GM12892 (cell line): Measurements from ENCODE around the gene AFG3L2.

Source experiments
- DNase-seq: peaks from one replicate; pipeline ENCODE4 v3.0.0; 2011; ENCODE audit not compliant: insufficient read length
- FAIRE-seq: peaks from 2 replicates; lab custom pipeline; 2011; peaks lifted over from hg19 to GRCh38; lab: Jason Lieb, UNC
- POLR2A ChIP-seq: IDR thresholded peaks from 2 replicates; pipeline ENCODE4 v1.6.1; 2011; ENCODE audit warnings: low read depth, low read length, control low read depth
- POLR2AphosphoS5 ChIP-seq: IDR thresholded peaks from 2 replicates; pipeline ENCODE4 v1.6.1; 2011; ENCODE audit warnings: low read depth, low read length, control low read depth
- TAF1 ChIP-seq: IDR thresholded peaks from 2 replicates; pipeline ENCODE4 v1.6.1; 2011; ENCODE audit warnings: low read depth, mild to moderate bottlenecking, control low read depth, low read length, borderline replicate concordance

AFG3L2 gene

DNA sequence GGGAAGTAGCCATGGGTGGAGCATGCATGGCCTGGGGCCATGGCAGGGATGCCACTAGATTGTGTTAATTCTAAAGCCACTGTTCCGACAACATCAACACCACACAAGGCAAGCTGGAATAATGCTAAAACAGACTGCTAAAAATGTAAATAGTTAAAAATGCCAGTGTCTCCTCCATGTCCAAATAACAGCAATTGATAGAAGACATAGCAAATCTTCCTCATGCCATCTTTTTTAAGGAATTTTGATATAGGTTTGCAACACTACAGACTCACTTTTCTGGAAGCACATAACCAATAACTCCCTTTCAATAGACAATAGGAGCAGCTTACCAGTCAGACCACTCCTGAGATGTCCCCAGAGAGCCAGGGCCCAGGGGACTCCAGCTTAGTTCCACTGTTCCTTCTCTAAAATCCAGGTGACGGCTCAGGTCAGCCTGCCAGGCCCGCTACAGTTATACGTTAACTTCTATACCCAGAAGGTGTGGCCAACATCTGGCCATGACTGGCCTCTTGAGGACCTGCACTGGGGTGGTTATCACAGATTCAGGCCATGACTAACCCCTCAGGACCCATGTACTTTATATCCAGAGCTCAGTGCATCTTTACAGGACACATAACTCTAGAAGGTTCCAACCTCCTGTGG is 48.7 kb downstream of the AFG3L2 start:
- TF ChIP-seq POLR2AphosphoS5 (no peak), TAF1 (no peak), POLR2A (no peak)
- FAIRE-seq = no peak
- no peak for DNase-seq

GRCh38 chr18:12327510-12328178 is 49.4 kb downstream of the AFG3L2 start:
- no peak for FAIRE-seq
- DNase-seq = peak; percentile 66
- TF ChIP-seq POLR2AphosphoS5 (no peak), POLR2A (0 out of 2 replicates have a peak, but pooled peaks have one; percentile 10)

- TF ChIP-seq TAF1 = no peak
- TF ChIP-seq POLR2AphosphoS5 = no peak; the same call in 1 of the 2 replicates
- TF ChIP-seq POLR2A = no peak
- FAIRE-seq = no peak
- no peak for DNase-seq
Measured at GRCh38 chr18:12326711-12327460, 50.1 kb downstream of the AFG3L2 start.

GRCh38 chr18:12325726-12326245 is 51.2 kb downstream of the AFG3L2 start:
- no peak for DNase-seq
- no peak for TF ChIP-seq TAF1
- TF ChIP-seq POLR2A = no peak
- no peak for TF ChIP-seq POLR2AphosphoS5
- FAIRE-seq = no peak

DNA sequence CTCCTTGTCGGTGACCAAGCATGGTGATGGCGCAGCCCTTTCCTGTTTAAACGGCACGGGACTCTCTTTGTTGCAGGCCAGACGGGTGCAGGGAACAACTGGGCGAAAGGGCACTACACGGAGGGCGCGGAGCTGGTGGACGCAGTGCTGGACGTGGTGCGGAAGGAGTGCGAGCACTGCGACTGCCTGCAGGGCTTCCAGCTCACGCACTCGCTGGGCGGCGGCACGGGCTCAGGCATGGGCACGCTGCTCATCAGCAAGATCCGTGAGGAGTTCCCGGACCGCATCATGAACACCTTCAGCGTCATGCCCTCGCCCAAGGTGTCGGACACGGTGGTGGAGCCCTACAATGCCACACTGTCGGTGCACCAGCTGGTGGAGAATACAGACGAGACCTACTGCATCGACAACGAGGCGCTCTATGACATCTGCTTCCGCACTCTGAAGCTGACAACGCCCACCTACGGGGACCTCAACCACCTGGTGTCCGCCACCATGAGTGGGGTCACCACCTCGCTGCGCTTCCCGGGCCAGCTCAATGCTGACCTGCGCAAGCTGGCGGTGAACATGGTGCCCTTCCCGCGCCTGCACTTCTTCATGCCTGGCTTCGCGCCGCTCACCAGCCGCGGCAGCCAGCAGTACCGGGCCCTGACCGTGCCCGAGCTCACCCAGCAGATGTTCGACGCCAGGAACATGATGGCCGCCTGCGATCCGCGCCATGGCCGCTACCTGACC is 51.9 kb downstream of the AFG3L2 start:
- FAIRE-seq = no peak
- TF ChIP-seq TAF1 (no peak), POLR2AphosphoS5 (peak; percentile 41; the same call in 1 of the 2 replicates), POLR2A (no peak)
- DNase-seq = no peak

- DNase-seq = no peak
- no peak for FAIRE-seq
- TF ChIP-seq TAF1 = no peak
Measured at GRCh38 chr18:12321333-12321732, 55.7 kb downstream of the AFG3L2 start.

DNA sequence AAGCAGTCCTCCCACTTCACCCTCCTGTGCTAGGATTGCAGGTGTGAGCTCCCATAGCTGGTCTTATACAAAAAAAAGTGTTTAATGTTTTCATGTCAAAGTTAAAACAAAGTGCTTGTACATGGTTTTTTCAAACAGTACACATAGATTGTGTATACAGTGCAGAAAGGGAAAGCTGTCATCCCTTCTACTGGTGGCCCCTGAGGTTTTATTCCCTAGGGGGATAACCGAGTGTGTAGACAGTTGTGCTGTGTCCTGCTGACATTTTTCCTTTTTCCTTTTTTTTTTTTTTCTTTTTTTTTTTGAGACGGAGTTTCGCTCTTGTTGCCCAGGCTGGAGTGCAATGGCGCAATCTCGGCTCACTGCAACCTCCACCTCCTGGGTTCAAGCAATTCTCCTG is 58.2 kb downstream of the AFG3L2 start:
- DNase-seq = no peak
- TF ChIP-seq TAF1 (no peak), POLR2AphosphoS5 (no peak), POLR2A (no peak)
- FAIRE-seq = no peak

- TF ChIP-seq POLR2A = no peak
- TF ChIP-seq TAF1 = no peak
- no peak for TF ChIP-seq POLR2AphosphoS5
- DNase-seq (no peak), FAIRE-seq (no peak)
Measured at GRCh38 chr18:12318334-12318697, 58.7 kb downstream of the AFG3L2 start.

GRCh38 chr18:12317664-12318333 is 59.2 kb downstream of the AFG3L2 start:
- FAIRE-seq (no peak), DNase-seq (no peak)
- TF ChIP-seq POLR2A (no peak), POLR2AphosphoS5 (no peak), TAF1 (no peak)

GRCh38 chr18:12315911-12316310 is 61.1 kb downstream of the AFG3L2 start:
- no peak for TF ChIP-seq POLR2A
- TF ChIP-seq POLR2AphosphoS5 = no peak
- no peak for TF ChIP-seq TAF1
- FAIRE-seq (peak; percentile 68), DNase-seq (no peak)

- TF ChIP-seq POLR2A (no peak), TAF1 (no peak), POLR2AphosphoS5 (no peak)
- no peak for FAIRE-seq
- no peak for DNase-seq
Measured at GRCh38 chr18:12315490-12315889, 61.5 kb downstream of the AFG3L2 start.
